HK-2 (cell line): ENCODE measurements around the gene ZNF827.

Source experiments
- DNase-seq: peaks from one replicate; pipeline ENCODE4 v3.0.0-alpha.2; 2018; ENCODE audit not compliant: unreplicated experiment

The ZNF827 gene

GRCh38 chr4:145824463-145824862, 114.2 kb downstream of the ZNF827 start:
- DNase-seq: no peak

DNA sequence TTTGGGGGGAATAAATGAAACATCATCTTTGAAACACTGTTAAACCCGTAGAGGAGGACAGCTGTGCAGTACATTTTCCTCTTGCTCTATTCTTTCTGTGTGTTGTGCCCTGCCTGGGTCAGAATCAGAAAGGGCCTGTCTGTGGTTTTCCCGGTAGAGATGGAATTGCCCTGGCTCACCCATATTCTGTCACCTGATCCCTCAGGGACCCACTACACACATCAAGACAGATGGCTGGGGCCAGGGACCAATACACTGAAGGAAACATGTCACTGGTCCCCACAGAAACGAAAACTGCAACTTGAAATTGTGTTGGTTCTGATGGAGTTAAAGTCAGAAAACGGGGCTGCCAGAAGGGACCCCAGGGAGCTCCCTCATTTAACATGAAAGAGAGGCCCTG, 114.9 kb downstream of the ZNF827 start:
- no peak for DNase-seq

GRCh38 chr4:145822581-145822980, 116.0 kb downstream of the ZNF827 start:
- DNase-seq: no peak

- no peak for DNase-seq
Observed at GRCh38 chr4:145822181-145822580, 116.4 kb downstream of the ZNF827 start.

DNA sequence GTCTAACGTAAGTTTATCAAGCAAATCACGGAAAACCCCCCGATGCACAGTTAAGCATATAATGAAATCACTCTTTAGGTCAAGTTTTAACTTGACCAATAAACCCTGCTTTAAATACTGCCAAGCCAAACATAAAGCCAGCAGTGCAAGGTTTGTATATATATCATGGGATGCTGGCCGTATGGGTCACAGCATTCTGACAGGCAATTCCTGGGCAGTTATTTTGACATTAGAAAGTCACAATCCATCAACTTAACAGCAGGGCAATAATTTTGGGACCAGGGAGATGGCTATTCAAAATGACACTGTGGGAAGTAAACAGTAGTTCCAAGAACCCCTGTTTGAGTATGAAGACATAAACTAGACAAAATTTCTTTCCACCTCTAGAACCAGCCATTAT, 116.9 kb downstream of the ZNF827 start:
- no peak for DNase-seq

- DNase-seq: no peak
Observed at GRCh38 chr4:145820407-145820806, 118.2 kb downstream of the ZNF827 start.

- DNase-seq: no peak
Observed at GRCh38 chr4:145819853-145820181, 118.8 kb downstream of the ZNF827 start.

DNA sequence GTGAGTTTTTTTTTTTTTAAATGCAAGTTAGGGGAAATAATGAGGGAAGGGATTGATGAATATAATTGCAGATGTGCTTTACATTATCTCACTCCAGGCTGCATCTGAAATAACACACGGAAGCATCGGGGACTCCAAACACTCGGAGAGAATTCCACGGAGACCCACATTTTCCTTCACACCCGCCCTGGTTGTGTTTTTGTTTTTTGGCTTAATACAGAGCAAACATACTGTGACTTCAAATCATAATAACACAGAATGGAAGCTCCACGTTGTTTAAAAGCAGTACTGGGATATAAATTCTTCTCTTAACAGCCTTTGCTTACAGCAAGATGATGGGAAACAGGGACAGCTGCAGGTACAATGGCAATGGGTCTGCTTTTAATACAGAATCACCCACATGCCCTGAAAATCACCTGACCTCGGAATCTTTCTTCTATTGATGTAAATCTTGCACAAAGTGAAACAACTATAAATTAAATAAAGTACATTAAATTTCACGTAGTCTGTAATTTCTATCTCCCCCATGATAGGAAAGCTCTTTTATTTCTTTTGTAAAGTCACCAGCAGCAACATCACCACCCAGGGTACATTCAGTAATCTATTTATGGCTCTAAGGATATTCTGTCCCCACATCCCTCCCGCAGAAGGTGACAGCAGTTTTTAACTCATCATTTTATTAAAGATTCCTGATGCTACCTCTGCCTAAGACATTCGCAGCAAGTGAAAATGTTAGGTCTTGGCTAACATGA, 119.3 kb downstream of the ZNF827 start:
- no peak for DNase-seq

DNA sequence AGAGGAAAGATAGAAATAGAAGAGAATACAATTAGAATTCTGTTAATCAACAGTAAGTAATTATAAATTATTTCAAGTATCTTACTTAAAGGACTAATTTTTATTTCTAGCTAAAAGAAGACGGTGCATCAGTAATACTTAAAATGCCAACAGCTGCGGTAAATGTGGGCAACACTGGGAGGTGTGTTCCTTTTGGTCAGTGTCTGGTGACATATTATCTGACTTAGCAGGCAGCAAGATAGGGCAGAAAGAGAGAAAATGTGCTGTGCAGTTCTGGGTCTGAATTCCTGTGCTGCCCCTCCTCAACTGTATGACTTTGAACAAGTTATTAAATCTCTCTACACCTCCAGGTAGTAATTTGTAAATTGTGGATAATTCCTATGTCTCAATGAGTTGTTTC, 120.6 kb downstream of the ZNF827 start:
- no peak for DNase-seq

DNA sequence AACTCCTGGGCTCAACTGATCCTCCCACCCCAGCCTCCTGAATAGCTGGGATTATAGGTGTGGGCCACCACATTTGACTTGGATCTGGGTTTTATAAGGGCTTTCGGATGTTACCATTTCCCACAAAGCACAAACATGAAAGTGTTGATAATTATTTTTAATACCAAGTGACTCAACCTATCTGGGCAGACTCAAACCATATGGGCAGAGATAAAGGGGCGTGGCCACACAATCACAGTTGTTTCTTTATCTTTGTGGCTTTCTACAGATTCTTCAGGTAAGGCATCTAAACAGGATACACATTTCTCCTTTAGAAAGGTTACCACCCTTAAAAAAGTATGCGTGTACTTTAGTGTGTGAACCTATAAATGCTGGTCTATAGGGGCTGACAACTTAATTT, 122.5 kb downstream of the ZNF827 start:
- DNase-seq: no peak

- no peak for DNase-seq
Observed at GRCh38 chr4:145815626-145816025, 123.0 kb downstream of the ZNF827 start.

DNA sequence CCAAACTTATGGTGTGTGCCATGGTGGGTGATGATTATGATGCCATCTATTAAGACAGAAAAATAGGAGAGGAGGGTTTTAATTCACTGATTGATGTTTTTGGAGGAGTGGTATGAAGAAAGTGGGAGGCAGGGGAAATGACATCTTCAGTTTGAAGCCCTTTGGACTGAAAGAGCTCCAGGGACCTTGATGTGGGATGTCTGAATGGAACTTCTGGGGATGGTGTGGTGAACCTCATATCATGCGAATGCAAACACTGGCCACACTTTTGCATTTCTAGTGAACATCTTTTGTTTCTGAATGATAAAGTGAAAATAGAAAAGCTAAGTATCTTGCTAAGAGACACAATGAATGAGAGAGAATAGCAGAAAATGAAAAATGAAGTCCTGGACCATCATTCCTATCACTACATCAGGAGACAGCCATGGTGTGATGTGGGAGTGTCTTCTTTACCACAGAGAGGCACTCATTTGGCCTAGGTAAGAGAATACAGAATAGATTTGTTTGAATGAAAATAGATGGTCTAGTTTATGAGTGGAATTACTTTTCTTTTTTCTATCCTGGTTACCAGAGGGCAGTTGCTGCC, 123.5 kb downstream of the ZNF827 start:
- no peak for DNase-seq

DNA sequence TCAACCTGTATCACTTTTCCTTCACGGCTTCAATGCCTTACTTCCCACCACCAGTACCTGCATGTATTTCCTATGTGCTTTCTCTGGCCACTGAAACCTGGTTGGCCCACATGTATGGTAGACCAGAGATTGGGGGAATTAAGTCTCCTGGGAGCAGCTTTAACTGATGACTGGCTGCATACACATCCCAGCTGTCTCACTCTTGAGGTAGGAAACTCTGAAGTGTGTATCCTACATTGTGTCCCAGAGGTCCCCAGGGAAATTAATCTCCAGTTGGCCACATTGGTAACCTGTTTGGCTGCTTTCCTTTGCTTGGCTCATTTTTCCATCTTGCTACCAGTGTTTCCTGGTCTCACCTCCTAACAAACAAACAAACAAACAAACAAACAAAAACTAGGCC, 124.4 kb downstream of the ZNF827 start:
- no peak for DNase-seq

GRCh38 chr4:145812919-145813318, 125.7 kb downstream of the ZNF827 start:
- DNase-seq: no peak

DNA sequence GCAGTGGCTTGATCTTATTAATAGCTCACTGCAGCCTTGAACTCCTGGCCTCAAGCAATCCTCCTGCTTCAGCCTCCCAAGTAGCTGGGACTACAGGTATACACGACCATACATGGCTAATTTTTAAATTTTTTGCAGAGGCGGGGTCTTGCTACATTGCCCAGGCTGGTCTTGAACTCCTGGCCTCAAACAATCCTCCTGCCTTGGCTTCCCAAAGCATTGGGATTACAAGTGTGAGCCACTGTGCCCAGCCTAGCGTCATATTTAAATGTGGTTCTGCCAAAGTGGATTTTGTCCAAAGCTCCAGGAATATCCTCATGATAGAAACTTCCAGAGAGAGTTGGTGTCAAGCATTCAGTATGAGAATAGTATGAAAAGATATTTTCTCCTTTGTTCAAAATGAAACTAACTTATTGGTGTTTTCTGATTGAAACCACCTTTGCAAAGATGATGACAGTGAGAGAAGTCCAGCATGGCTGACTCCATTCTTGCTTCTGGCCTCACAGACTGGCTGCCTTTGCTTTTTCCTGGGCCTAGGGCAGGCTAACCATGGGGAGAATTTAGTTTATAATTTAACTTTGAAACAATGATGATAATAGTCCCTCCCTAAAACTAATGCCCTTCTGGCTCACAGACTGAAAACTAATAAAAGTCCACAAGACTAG, 129.6 kb downstream of the ZNF827 start:
- DNase-seq: no peak

GRCh38 chr4:145808021-145808650, 130.5 kb downstream of the ZNF827 start:
- DNase-seq: peak; percentile 46

GRCh38 chr4:145805490-145805889, 133.1 kb downstream of the ZNF827 start:
- peak; percentile 12 for DNase-seq

GRCh38 chr4:145804116-145804515, 134.5 kb downstream of the ZNF827 start:
- no peak for DNase-seq

DNA sequence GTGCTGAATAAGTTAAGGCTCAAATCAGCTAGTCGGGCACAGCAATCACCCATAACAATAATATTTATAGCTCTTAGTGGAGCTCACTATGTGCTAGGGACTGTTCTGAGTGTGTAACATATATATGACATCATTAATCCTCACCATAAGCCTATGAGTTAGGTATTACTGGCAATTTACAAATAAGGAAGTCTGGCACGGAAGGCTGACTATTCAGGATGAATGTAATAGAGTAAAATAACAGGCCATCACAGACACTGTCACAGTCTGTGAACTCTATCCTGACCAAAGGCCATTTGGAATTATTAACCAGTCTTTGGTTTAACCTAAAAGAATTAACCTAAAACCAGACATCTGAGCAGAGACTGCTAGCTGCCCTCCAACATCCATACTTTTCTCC, 139.4 kb downstream of the ZNF827 start:
- no peak for DNase-seq

- DNase-seq: no peak
Observed at GRCh38 chr4:145797278-145797677, 141.3 kb downstream of the ZNF827 start.

DNA sequence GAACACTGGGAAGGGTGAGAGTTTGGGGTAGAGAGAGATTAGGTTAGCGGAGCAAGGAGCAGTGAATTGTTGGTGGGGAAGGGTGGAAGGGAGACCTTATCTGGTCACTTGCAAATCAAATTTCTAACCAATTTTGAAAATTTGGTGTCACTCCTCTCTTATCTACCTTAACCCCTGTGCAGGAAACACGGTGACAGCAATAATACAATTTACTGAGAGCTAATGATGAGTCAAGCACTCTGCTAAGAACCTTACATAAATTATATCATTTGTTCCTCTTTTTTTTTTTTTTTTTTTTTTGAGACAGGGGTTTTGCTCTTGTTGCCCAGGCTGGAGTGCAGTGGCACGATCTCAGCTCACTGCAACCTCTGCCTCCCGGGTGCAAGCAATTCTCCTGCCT, 142.3 kb downstream of the ZNF827 start:
- DNase-seq: no peak

DNA sequence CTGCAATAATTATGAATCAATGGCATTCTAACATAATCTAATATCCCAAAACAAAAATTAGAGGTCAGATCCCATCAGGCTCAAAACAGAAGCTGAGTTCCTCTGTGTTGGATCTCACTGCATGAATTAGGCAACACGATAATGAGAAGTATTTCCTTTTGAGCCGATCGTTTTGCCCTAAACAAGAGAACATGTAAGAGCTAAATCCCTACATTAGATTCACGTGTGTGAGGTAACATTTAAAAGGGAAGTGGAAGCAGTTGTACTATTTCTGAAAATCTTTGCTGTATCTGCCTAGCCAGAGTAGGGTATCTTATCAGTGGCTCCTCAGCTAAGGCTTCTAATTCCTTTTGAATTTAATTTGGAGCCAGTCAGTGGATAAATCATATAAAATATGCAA, 143.1 kb downstream of the ZNF827 start:
- no peak for DNase-seq

DNA sequence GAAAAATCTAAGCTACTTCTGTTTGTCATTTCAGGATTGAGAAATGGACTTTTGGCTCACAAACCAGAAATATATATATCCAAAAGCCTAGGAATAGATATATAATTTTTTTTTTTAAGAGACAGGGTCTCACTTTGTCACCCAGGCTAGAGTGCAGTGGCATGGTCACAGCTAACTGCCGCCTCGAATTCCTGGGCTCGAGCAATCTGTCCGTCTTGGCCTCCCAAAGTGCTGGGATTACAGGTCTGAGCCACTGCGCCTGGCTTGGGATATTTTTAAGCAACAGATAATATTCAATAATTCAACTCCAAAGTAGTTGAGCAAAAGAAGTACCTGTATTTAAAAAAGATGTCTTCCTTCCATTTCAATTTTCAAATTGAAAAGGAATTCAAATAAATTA, 146.2 kb downstream of the ZNF827 start:
- DNase-seq: no peak
